Lower leg skin (tissue), 4 donors: Measurements from ENCODE around the gene TTC33. TPM values are rescaled to one million over a fixed set of nuclear protein-coding genes. Genes with fewer than 3 reads are reported as not detected.

Experiments
- DNase-seq, 2 donors: peaks; one replicate each; pipeline ENCODE4 v3.0.0-alpha.2; 2019; ENCODE audit warnings: low spot score in 2 of 2
- H3K4me3 ChIP-seq: fragments of 200-600 bp; sonication (generic); 2 replicates; pipeline ENCODE4 v1.5.1; 2017; ENCODE audit warnings: mild to moderate bottlenecking, low read depth; ENCODE audit not compliant: poor library complexity, severe bottlenecking
- POLR2A ChIP-seq, 2 donors: fragments of 450-650 bp; IDR thresholded peaks; one replicate each; pipeline ENCODE4 v1.6.1; 2016 to 2017; ENCODE audit warnings: antibody characterized with exemption in 2 of 2, mild to moderate bottlenecking in 1 of 2, moderate library complexity in 1 of 2
- WGBS, 2 donors: methylation state at CpG; one replicate each; pipeline ENCODE4 v1.1.5; 2018; 5-methylcytosine and 5-hydroxymethylcytosine counted together
- intact Hi-C: fragments of 100-400 bp; cut with DNase I; formaldehyde crosslinking; loops from one replicate; pipeline ENCODE4 v1.15.0; 2023; ENCODE audit warnings: low total_unique reads
- total RNA-seq, 4 donors: library from RNA; depleted of rRNA; stranded (reverse); fragments of >200 nt; gene quantifications; one replicate each; pipeline ENCODE4 v1.1.0, GENCODE V29; 2016
- TF ChIP-seq, protein P1 (sequence below), 3 donors: fragments of 450-650 bp; IDR thresholded peaks; one replicate each; pipeline ENCODE4 v1.5.1; 2016; ENCODE audit warnings: antibody characterized with exemption in 3 of 3, mild to moderate bottlenecking in 3 of 3, moderate library complexity in 2 of 3

The TTC33 gene
- total RNA-seq, 4 donors from 2014 or later: 8.7 to 13.1 (median 11.0) TPM

DNA sequence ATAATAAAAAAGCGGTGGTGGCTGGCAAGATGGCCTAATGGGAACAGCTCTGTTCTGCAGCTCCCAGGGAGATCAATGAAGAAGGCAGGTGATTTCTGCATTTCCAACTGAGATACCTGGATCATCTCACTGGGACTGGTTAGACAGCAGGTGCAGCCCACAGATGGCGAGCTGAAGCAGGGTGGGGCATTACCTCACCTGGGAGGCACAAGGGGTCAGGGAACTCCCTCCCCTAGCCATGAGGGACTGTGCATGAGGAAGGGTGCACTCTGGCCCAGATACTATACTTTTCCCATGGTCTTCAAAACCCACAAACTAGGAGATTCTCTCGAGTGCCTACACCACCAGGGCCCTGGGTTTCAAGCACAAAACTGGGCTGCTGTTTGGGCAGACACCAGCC, 121.6 kb downstream of the TTC33 start:
- whole genome bisulfite sequencing, 2 donors: 87 to 90% methylated on average over 3 of the region's 3 CpGs
- intact Hi-C loops: no loop called here

DNA sequence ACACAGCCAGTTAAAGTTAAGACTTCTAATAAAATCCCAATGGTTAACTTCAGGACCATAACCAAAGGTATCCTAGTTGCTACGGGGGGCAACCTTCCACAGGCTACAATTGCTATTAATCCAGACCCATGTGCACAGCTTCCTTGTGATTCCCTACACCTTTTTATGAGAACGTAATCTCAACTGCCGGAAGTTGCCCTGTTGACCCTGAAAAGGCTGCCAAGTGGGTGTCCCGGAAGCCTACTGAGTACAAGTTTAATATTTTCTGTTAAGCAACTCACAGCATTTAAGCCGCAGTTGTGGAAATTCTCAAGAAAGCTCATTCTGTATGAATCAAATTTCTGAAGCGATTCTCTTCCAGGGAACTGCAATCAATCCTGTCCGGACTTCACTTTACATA, 124.5 kb downstream of the TTC33 start:
- no peak overlapping the region for H3K4me3 ChIP-seq
- intact Hi-C loops: no loop called here
- 83 to 89% methylated on average over 7 of the region's 7 CpGs for WGBS, 2 donors
- TF ChIP-seq POLR2A (IDR thresholded peaks at IDR 0.05): no peak
- TF ChIP-seq, protein P1, sequence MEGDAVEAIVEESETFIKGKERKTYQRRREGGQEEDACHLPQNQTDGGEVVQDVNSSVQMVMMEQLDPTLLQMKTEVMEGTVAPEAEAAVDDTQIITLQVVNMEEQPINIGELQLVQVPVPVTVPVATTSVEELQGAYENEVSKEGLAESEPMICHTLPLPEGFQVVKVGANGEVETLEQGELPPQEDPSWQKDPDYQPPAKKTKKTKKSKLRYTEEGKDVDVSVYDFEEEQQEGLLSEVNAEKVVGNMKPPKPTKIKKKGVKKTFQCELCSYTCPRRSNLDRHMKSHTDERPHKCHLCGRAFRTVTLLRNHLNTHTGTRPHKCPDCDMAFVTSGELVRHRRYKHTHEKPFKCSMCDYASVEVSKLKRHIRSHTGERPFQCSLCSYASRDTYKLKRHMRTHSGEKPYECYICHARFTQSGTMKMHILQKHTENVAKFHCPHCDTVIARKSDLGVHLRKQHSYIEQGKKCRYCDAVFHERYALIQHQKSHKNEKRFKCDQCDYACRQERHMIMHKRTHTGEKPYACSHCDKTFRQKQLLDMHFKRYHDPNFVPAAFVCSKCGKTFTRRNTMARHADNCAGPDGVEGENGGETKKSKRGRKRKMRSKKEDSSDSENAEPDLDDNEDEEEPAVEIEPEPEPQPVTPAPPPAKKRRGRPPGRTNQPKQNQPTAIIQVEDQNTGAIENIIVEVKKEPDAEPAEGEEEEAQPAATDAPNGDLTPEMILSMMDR (IDR thresholded peaks at IDR 0.05): no peak
- DNase-seq: no peak

More for the DNA sequence above, 121.6 kb downstream of the TTC33 start:
- TF ChIP-seq, protein P1 (IDR thresholded peaks at IDR 0.05): no peak
- no peak for TF ChIP-seq POLR2A (IDR thresholded peaks at IDR 0.05)
- H3K4me3 ChIP-seq: no peak overlapping the region
- DNase-seq: no peak

DNA sequence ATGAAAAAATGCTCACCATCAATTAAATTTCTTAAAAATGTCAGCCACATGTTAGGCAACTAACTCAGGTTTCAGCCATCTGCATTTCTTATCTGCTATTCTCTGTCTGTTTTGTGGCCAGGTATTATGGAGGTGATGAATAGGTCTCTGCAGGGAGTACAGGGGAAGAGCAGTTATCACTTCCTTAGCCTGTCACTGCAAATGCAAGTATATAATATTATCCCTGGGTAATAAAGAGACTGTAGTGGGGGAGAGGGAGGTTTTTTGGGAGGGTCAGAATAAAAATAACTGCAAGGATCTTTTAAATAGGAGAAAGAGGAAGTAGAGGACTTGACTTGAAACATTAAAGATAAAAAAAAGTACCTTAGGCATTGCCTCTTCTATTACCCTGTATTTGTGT, 125.6 kb downstream of the TTC33 start:
- H3K4me3 ChIP-seq: no peak overlapping the region
- DNase-seq: no peak
- intact Hi-C loops: no loop called here
- TF ChIP-seq, protein P1 (IDR thresholded peaks at IDR 0.05): no peak
- no peak for TF ChIP-seq POLR2A (IDR thresholded peaks at IDR 0.05)

GRCh38 chr5:40628407-40628806, 127.4 kb downstream of the TTC33 start:
- 82 to 86% methylated on average over 1 of the region's 1 CpG for WGBS, 2 donors
- no peak overlapping the region for H3K4me3 ChIP-seq
- TF ChIP-seq, protein P1 (IDR thresholded peaks at IDR 0.05): no peak
- TF ChIP-seq POLR2A (IDR thresholded peaks at IDR 0.05): no peak
- DNase-seq: no peak
- intact Hi-C loops: no loop called here

DNA sequence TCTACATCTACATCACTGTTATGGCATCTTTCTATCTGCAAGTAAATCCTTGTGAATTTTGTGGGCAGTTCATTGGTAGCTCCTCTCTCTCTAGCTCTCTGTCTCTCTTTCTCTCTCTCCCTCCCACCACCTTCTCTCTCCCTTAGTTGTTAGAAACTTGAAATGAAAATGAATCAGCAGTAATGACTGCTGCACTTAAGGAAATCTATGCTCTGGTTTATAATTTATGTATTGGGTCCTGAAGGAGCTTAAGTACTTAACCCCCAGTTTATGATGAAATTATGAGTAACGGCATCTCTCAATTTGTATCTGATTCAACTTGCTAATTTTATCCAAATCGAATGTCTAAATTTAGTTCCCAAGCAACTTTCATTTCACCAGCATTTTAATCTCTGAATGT, 128.1 kb downstream of the TTC33 start:
- TF ChIP-seq, protein P1 (IDR thresholded peaks at IDR 0.05): no peak
- no peak for TF ChIP-seq POLR2A (IDR thresholded peaks at IDR 0.05)
- 61 to 68% methylated on average over 2 of the region's 2 CpGs for WGBS, 2 donors

GRCh38 chr5:40626801-40627200, 129.0 kb downstream of the TTC33 start:
- 49 to 56% methylated on average over 2 of the region's 2 CpGs for WGBS, 2 donors
- no peak for DNase-seq
- H3K4me3 ChIP-seq: no peak overlapping the region
- TF ChIP-seq, protein P1 (IDR thresholded peaks at IDR 0.05): no peak
- TF ChIP-seq POLR2A (IDR thresholded peaks at IDR 0.05): no peak
- intact Hi-C loops: no loop called here

More for the DNA sequence above, 128.1 kb downstream of the TTC33 start:
- DNase-seq: no peak
- no peak overlapping the region for H3K4me3 ChIP-seq
- intact Hi-C loops: no loop called here
